Measurements from ENCODE around the gene MICAL1. TPM values are rescaled to one million over a fixed set of nuclear protein-coding genes. Genes with fewer than 3 reads are reported as not detected.

The MICAL1 gene
- total and polyA plus RNA-seq, 2 of the 8 experiments (the other 6 are each of a cell fraction or from before 2014, with no cell fraction given), result 42.5 to 55.4 TPM

- H3K79me2 ChIP-seq (ENCODE audit: control insufficient read depth in 1 of 2, insufficient read depth in 2 of 2, low read length in 2 of 2), result no peaks in the 10 kb centered on the region
- no peak overlapping the region for H4K5ac ChIP-seq (ENCODE audit: insufficient read length, low read depth, low read length)
- H3K4me3 ChIP-seq (ENCODE audit: extremely low read depth in 1 of 4, insufficient read depth in 2 of 4, low read depth in 3 of 4, low read length in 4 of 4), result no peak overlapping the region
- H2AK5ac ChIP-seq (ENCODE audit: low read depth, low read length), result no peak overlapping the region
- no peak for FAIRE-seq
- no peak overlapping the region for H3K14ac ChIP-seq (ENCODE audit: insufficient read length)
- no peak overlapping the region for H3K27ac ChIP-seq (ENCODE audit: low read depth, low read length)
- peaks cover 0 to 10% (median 5%) of the 10 kb centered on the region in 4 experiments; a peak in 5 of 7 replicates for H3K4me1 ChIP-seq (replicated peaks in 1 of 4; ENCODE audit: control insufficient read depth in 3 of 4, insufficient read depth in 4 of 4, low read length in 3 of 4)
- no peak overlapping the region for H4K8ac ChIP-seq (ENCODE audit: extremely low read depth, insufficient read depth, low read length)
- H3K9ac ChIP-seq (replicated peaks in 1 of 4; ENCODE audit: extremely low read depth in 1 of 4, low read depth in 3 of 4, low read length in 3 of 4), result no peak overlapping the region
- no peak overlapping the region for H3K56ac ChIP-seq (replicated peaks; ENCODE audit: insufficient read length, low read depth, low read length)
- H4K20me1 ChIP-seq (replicated peaks in 1 of 2; ENCODE audit: control insufficient read depth in 1 of 2, insufficient read depth in 2 of 2, low read length in 2 of 2), result peaks cover 0 to 10% of the 10 kb centered on the region in 2 experiments
- H3K23me2 ChIP-seq (ENCODE audit: low read depth, low read length), result peaks cover 4% of the 10 kb centered on the region
- H3K23ac ChIP-seq (ENCODE audit: insufficient read length), result no peak overlapping the region
- no peaks in the 10 kb centered on the region for H3K79me1 ChIP-seq (ENCODE audit: low read depth, low read length)
- H3K36me3 ChIP-seq (ENCODE audit: control insufficient read depth in 2 of 4, insufficient read depth in 4 of 4, low read length in 3 of 4), result peaks cover 2 to 26% (median 11%) of the 10 kb centered on the region in 4 experiments; a peak in 6 of 8 replicates
- no peak overlapping the region for H2BK15ac ChIP-seq (ENCODE audit: low read length)
- no peak overlapping the region for H3K4ac ChIP-seq (replicated peaks; ENCODE audit: insufficient read length, low read depth, low read length)
- CTCF ChIA-PET (ENCODE audit: partially characterized antibody), result interaction anchor here (0.6 to 7.5 kb wide), 4 partner anchors 8 to 826 kb away, joined by 3 to 63 read pairs (median 4); partner anchors contain the start of genes PPIL6 and SMPD2
- H4K91ac ChIP-seq (replicated peaks; ENCODE audit: insufficient read length, low read length), result no peak overlapping the region
- no peak overlapping the region for H3K18ac ChIP-seq (ENCODE audit: extremely low read depth, low read length)
- no peak overlapping the region for H2BK20ac ChIP-seq (ENCODE audit: low read length)
- no peaks in the 10 kb centered on the region for H3K27me3 ChIP-seq (replicated peaks in 1 of 4; ENCODE audit: control insufficient read depth in 3 of 4, extremely low read depth in 1 of 4, insufficient read depth in 3 of 4, low read length in 3 of 4)
- no peak overlapping the region for H2BK120ac ChIP-seq (replicated peaks; ENCODE audit: low read depth, low read length)
- WGBS, 2 experiments (ENCODE audit: extremely low coverage in 1 of 2, insufficient coverage in 1 of 2, insufficient read length in 1 of 2, insufficient replicate concordance in 2 of 2, low coverage in 1 of 2, low lambda C conversion rate in 2 of 2, missing lambda C conversion rate in 1 of 2), result 96% methylated on average over 3 of the region's 3 CpGs; no CpG with 5 or more reads in 1 of the 2 experiments
- no peak for DNase-seq (ENCODE audit: low read depth in 1 of 2, low spot score in 2 of 2)
- no peak overlapping the region for H3K4me2 ChIP-seq (ENCODE audit: insufficient read depth in 1 of 2, low read depth in 2 of 2, low read length in 2 of 2)
- POLR2A ChIA-PET (ENCODE audit: partially characterized antibody), result interaction anchor here (0.7 to 7.5 kb wide), 3 partner anchors 9 to 68 kb away, joined by 3 to 85 read pairs (median 3); partner anchors contain the start of genes CD164, PPIL6 and SMPD2
- no peak overlapping the region for H2AFZ ChIP-seq (ENCODE audit: low read length)
- no peak overlapping the region for H2BK12ac ChIP-seq (ENCODE audit: low read depth, low read length)
- H2BK5ac ChIP-seq (ENCODE audit: low read depth, low read length), result no peak overlapping the region
- no peaks in the 10 kb centered on the region for H3K9me3 ChIP-seq (ENCODE audit: insufficient read depth in 2 of 2, low read depth in 1 of 2, low read length in 1 of 2)
- TF ChIP-seq CHD2 (IDR thresholded peaks at IDR 0.05; ENCODE audit: low read length) (no peak), BRCA1 (IDR thresholded peaks at IDR 0.05; ENCODE audit: low read depth, low read length) (no peak), POLR2AphosphoS5 (IDR thresholded peaks at IDR 0.05; ENCODE audit: low read depth, low read length) (no peak)
These were observed 4.8 kb downstream of the MICAL1 start for GRCh38 chr6:109450801-109451200.

Data from H1 (cell line).